Astrocyte of the cerebellum (primary cell): ENCODE results near the gene CENPS.

Source experiments
- DNase-seq: peaks from one replicate; pipeline ENCODE4 v3.0.0-alpha.2; 2011; ENCODE audit warnings: low read depth
- H3K4me3 ChIP-seq: 2 replicates; pipeline ENCODE4 v1.5.1; 2011; ENCODE audit warnings: mild to moderate bottlenecking, low read depth, low read length, moderate library complexity
- CTCF ChIP-seq: IDR thresholded peaks from 2 replicates; pipeline ENCODE4 v1.5.1; 2012; ENCODE audit warnings: low read length, low read depth, moderate library complexity, mild to moderate bottlenecking; ENCODE audit errors: missing control alignments
- in situ Hi-C: cut with HindIII; loops from 2 replicates; pipeline ENCODE4 v1.10.0; 2017; ENCODE audit warnings: low sequenced_read_pairs

The CENPS gene

GRCh38 chr1:10438677-10439163 is 8.5 kb downstream of the CENPS start:
- no peak overlapping the region for H3K4me3 ChIP-seq
- in situ Hi-C loops = no loop called here
- no peak for TF ChIP-seq CTCF
- no peak for DNase-seq

- in situ Hi-C loops = no loop called here
- no peak for TF ChIP-seq CTCF
- DNase-seq = no peak
- H3K4me3 ChIP-seq = no peak overlapping the region
Observed at GRCh38 chr1:10440305-10440704, 10.1 kb downstream of the CENPS start.

GRCh38 chr1:10440794-10441193 is 10.6 kb downstream of the CENPS start:
- no peak overlapping the region for H3K4me3 ChIP-seq
- no peak for TF ChIP-seq CTCF
- DNase-seq = no peak
- in situ Hi-C loops = no loop called here

- in situ Hi-C loops = no loop called here
- no peak for DNase-seq
Observed at GRCh38 chr1:10444248-10444647, 14.0 kb downstream of the CENPS start.

GRCh38 chr1:10444795-10445397 is 14.7 kb downstream of the CENPS start:
- no peak for DNase-seq
- in situ Hi-C loops = no loop called here
- no peak for TF ChIP-seq CTCF
- H3K4me3 ChIP-seq = no peak overlapping the region

More at GRCh38 chr1:10444248-10444647, 14.0 kb downstream of the CENPS start:
- H3K4me3 ChIP-seq = no peak overlapping the region
- no peak for TF ChIP-seq CTCF

GRCh38 chr1:10446790-10447422 is 16.7 kb downstream of the CENPS start:
- TF ChIP-seq CTCF = no peak
- in situ Hi-C loops = no loop called here
- no peak overlapping the region for H3K4me3 ChIP-seq
- DNase-seq = no peak
